ENCODE data around the gene CDH11. TPM values are rescaled to one million over a fixed set of nuclear protein-coding genes. Genes with fewer than 3 reads are reported as not detected.

Gene CDH11
- total RNA-seq, 1 donor from 2014 or later = 42.6 TPM

- peaks cover 8% of the 10 kb centered on the region for H3K36me3 Mint-ChIP-seq (ENCODE audit: low read depth, unreplicated experiment)
- no peaks in the 10 kb centered on the region for H3K9me3 Mint-ChIP-seq (ENCODE audit: unreplicated experiment)
- DNase-seq (ENCODE audit: low spot score) = no peak
- no peak overlapping the region for H3K4me3 Mint-ChIP-seq (ENCODE audit: unreplicated experiment)
- TF ChIP-seq CTCF (IDR thresholded peaks at IDR 0.05; ENCODE audit: unreplicated experiment) = no peak
- H3K4me1 Mint-ChIP-seq (ENCODE audit: unreplicated experiment) = peaks cover 2% of the 10 kb centered on the region
- H3K27ac Mint-ChIP-seq (ENCODE audit: unreplicated experiment) = no peak overlapping the region
- H3K27me3 Mint-ChIP-seq (ENCODE audit: unreplicated experiment) = no peaks in the 10 kb centered on the region
These were observed 119.6 kb downstream of the CDH11 start for GRCh38 chr16:65002265-65002664.

- H3K36me3 Mint-ChIP-seq (ENCODE audit: low read depth, unreplicated experiment) = peaks cover 4% of the 10 kb centered on the region
- TF ChIP-seq CTCF (IDR thresholded peaks at IDR 0.05; ENCODE audit: unreplicated experiment) = no peak
- no peak for DNase-seq (ENCODE audit: low spot score)
- H3K27me3 Mint-ChIP-seq (ENCODE audit: unreplicated experiment) = no peaks in the 10 kb centered on the region
- no peaks in the 10 kb centered on the region for H3K9me3 Mint-ChIP-seq (ENCODE audit: unreplicated experiment)
- H3K27ac Mint-ChIP-seq (ENCODE audit: unreplicated experiment) = no peak overlapping the region
- peaks cover 2% of the 10 kb centered on the region for H3K4me1 Mint-ChIP-seq (ENCODE audit: unreplicated experiment)
- no peak overlapping the region for H3K4me3 Mint-ChIP-seq (ENCODE audit: unreplicated experiment)
These were observed 121.2 kb downstream of the CDH11 start for GRCh38 chr16:65000654-65001053.

GRCh38 chr16:64997751-64998150 is 124.1 kb downstream of the CDH11 start:
- Mint-ChIP-seq H3K4me3 (ENCODE audit: unreplicated experiment) (no peak overlapping the region), H3K27me3 (ENCODE audit: unreplicated experiment) (no peaks in the 10 kb centered on the region), H3K36me3 (ENCODE audit: low read depth, unreplicated experiment) (no peaks in the 10 kb centered on the region), H3K9me3 (ENCODE audit: unreplicated experiment) (no peaks in the 10 kb centered on the region), H3K4me1 (ENCODE audit: unreplicated experiment) (peaks cover 2% of the 10 kb centered on the region), H3K27ac (ENCODE audit: unreplicated experiment) (no peak overlapping the region)
- no peak for DNase-seq (ENCODE audit: low spot score)
- no peak for TF ChIP-seq CTCF (IDR thresholded peaks at IDR 0.05; ENCODE audit: unreplicated experiment)

GRCh38 chr16:64997121-64997520 is 124.7 kb downstream of the CDH11 start:
- H3K4me3 Mint-ChIP-seq (ENCODE audit: unreplicated experiment) = no peak overlapping the region
- H3K27ac Mint-ChIP-seq (ENCODE audit: unreplicated experiment) = no peak overlapping the region
- no peaks in the 10 kb centered on the region for H3K36me3 Mint-ChIP-seq (ENCODE audit: low read depth, unreplicated experiment)
- TF ChIP-seq CTCF (IDR thresholded peaks at IDR 0.05; ENCODE audit: unreplicated experiment) = no peak
- no peaks in the 10 kb centered on the region for H3K9me3 Mint-ChIP-seq (ENCODE audit: unreplicated experiment)
- DNase-seq (ENCODE audit: low spot score) = no peak
- no peaks in the 10 kb centered on the region for H3K27me3 Mint-ChIP-seq (ENCODE audit: unreplicated experiment)
- H3K4me1 Mint-ChIP-seq (ENCODE audit: unreplicated experiment) = peaks cover 2% of the 10 kb centered on the region

GRCh38 chr16:64996641-64997040 is 125.2 kb downstream of the CDH11 start:
- Mint-ChIP-seq H3K4me3 (ENCODE audit: unreplicated experiment) (no peak overlapping the region), H3K27me3 (ENCODE audit: unreplicated experiment) (no peaks in the 10 kb centered on the region), H3K36me3 (ENCODE audit: low read depth, unreplicated experiment) (no peaks in the 10 kb centered on the region), H3K27ac (ENCODE audit: unreplicated experiment) (no peak overlapping the region), H3K9me3 (ENCODE audit: unreplicated experiment) (no peaks in the 10 kb centered on the region), H3K4me1 (ENCODE audit: unreplicated experiment) (peaks cover 2% of the 10 kb centered on the region)
- no peak for DNase-seq (ENCODE audit: low spot score)
- TF ChIP-seq CTCF (IDR thresholded peaks at IDR 0.05; ENCODE audit: unreplicated experiment) = no peak

All from endothelial cell (in vitro differentiated cells).